ENCODE data around the gene PYGB.
A peak's percentile ranks its signal among the peaks of the same experiment; 100 is the strongest.
"Not testable (repeated sequence)": the region's sequence is repeated elsewhere in the genome, so short reads cannot be mapped to it uniquely, and the experiment has no call there.

Gene PYGB

GRCh38 chr20:25309395-25310267 is 61.7 kb downstream of the PYGB start:
- Mint-ChIP-seq H3K4me3 (peak overlapping the region in 1 of 2 donors; percentile 26), H3K9me3 (no peaks in the 10 kb centered on the region), H3K4me1 (peaks cover 42% of the 10 kb centered on the region), H3K27ac (peak overlapping the region in 1 of 2 donors; percentile 86), H3K27me3 (no peaks in the 10 kb centered on the region)
- DNase-seq (no peak), ATAC-seq (peak; percentile 8)

- Mint-ChIP-seq H3K27me3 (no peaks in the 10 kb centered on the region), H3K27ac (peak overlapping the region; percentile 85 to 95), H3K4me3 (peak overlapping the region; percentile 77 to 80), H3K9me3 (no peaks in the 10 kb centered on the region), H3K4me1 (peaks cover 43% of the 10 kb centered on the region)
- DNase-seq (peak; percentile 60 to 70), ATAC-seq (peak; percentile 96)
Observed at GRCh38 chr20:25310268-25310920, 62.5 kb downstream of the PYGB start.

- no peak for DNase-seq
- ATAC-seq: no peak
- Mint-ChIP-seq H3K4me3 (peak overlapping the region; percentile 77 to 80), H3K27me3 (no peaks in the 10 kb centered on the region), H3K4me1 (peaks cover 49% of the 10 kb centered on the region), H3K9me3 (no peaks in the 10 kb centered on the region), H3K27ac (peak overlapping the region; percentile 85 to 95)
Observed at GRCh38 chr20:25310921-25311728, 63.2 kb downstream of the PYGB start.

- H3K4me1 Mint-ChIP-seq: peaks cover 54% of the 10 kb centered on the region
- not testable (repeated sequence) for ATAC-seq, H3K4me3 Mint-ChIP-seq, H3K9me3 Mint-ChIP-seq, H3K27me3 Mint-ChIP-seq, H3K27ac Mint-ChIP-seq, DNase-seq
Observed at GRCh38 chr20:25312716-25313115, 64.8 kb downstream of the PYGB start.

GRCh38 chr20:25313593-25313992 is 65.7 kb downstream of the PYGB start:
- DNase-seq: no peak
- Mint-ChIP-seq H3K4me1 (peaks cover 51% of the 10 kb centered on the region), H3K27ac (no peak overlapping the region), H3K4me3 (no peak overlapping the region), H3K27me3 (no peaks in the 10 kb centered on the region), H3K9me3 (no peaks in the 10 kb centered on the region)
- no peak for ATAC-seq

GRCh38 chr20:25314497-25315417 is 66.9 kb downstream of the PYGB start:
- no peaks in the 10 kb centered on the region for H3K27me3 Mint-ChIP-seq
- peaks cover 48% of the 10 kb centered on the region for H3K4me1 Mint-ChIP-seq
- ATAC-seq (no peak), DNase-seq (no peak)
- H3K27ac Mint-ChIP-seq: no peak overlapping the region
- H3K4me3 Mint-ChIP-seq: no peak overlapping the region
- no peaks in the 10 kb centered on the region for H3K9me3 Mint-ChIP-seq

- Mint-ChIP-seq H3K27ac (peak overlapping the region in 1 of 2 donors; percentile 32), H3K9me3 (no peaks in the 10 kb centered on the region), H3K4me1 (peaks cover 40% of the 10 kb centered on the region), H3K4me3 (no peak overlapping the region), H3K27me3 (no peaks in the 10 kb centered on the region)
- DNase-seq: no peak
- no peak for ATAC-seq
Observed at GRCh38 chr20:25315418-25316210, 67.7 kb downstream of the PYGB start.

GRCh38 chr20:25316506-25317190 is 68.8 kb downstream of the PYGB start:
- Mint-ChIP-seq H3K9me3 (no peaks in the 10 kb centered on the region), H3K27me3 (no peaks in the 10 kb centered on the region), H3K4me3 (no peak overlapping the region), H3K27ac (peak overlapping the region in 1 of 2 donors; percentile 8), H3K4me1 (peaks cover 30% of the 10 kb centered on the region)
- ATAC-seq (no peak), DNase-seq (no peak)

- no peaks in the 10 kb centered on the region for H3K27me3 Mint-ChIP-seq
Observed at GRCh38 chr20:25317351-25318075, 69.6 kb downstream of the PYGB start.

GRCh38 chr20:25318471-25319240 is 70.8 kb downstream of the PYGB start:
- Mint-ChIP-seq H3K27ac (no peak overlapping the region), H3K4me1 (peaks cover 24% of the 10 kb centered on the region), H3K9me3 (no peaks in the 10 kb centered on the region), H3K27me3 (no peaks in the 10 kb centered on the region), H3K4me3 (no peak overlapping the region)
- DNase-seq (no peak), ATAC-seq (no peak)

More at GRCh38 chr20:25317351-25318075, 69.6 kb downstream of the PYGB start:
- Mint-ChIP-seq H3K4me1 (peaks cover 24% of the 10 kb centered on the region), H3K4me3 (no peak overlapping the region), H3K27ac (peak overlapping the region; percentile 8 to 85), H3K9me3 (no peaks in the 10 kb centered on the region)
- ATAC-seq: no peak
- no peak for DNase-seq

- ATAC-seq (no peak), DNase-seq (no peak)
- H3K4me3 Mint-ChIP-seq: no peak overlapping the region
- no peaks in the 10 kb centered on the region for H3K27me3 Mint-ChIP-seq
- H3K27ac Mint-ChIP-seq: peak overlapping the region in 1 of 2 donors; percentile 92
- H3K4me1 Mint-ChIP-seq: peaks cover 24% of the 10 kb centered on the region
- no peaks in the 10 kb centered on the region for H3K9me3 Mint-ChIP-seq
Observed at GRCh38 chr20:25319241-25320034, 71.6 kb downstream of the PYGB start.

All from stimulated activated naive CD8-positive, alpha-beta T cell treated with anti-CD3 and anti-CD28 coated beads, Interleukin-15, amount 100 ng/mL, for 72 hours (primary cell).